HepG2 (cell line): Measurements from ENCODE around the gene FUOM. TPM values are rescaled to one million over a fixed set of nuclear protein-coding genes. Genes with fewer than 3 reads are reported as not detected.

Experiments used
- ATAC-seq: fragments of 200-7000 bp; cut with Tn5 transposase; 3 replicates; pipeline ENCODE4 v1.9.1; 2020; ENCODE audit warnings: mild to moderate bottlenecking, moderate library complexity
- BruUV-seq: library from RNA; stranded (reverse); fragments of 400-500 nt; replicated peaks from 2 replicates; lab custom pipeline; 2021; lab: Mats Ljungman, UMichigan
- CTCF ChIA-PET: fragments of 300-600 bp; formaldehyde crosslinking; extraction: SDS; loops from one replicate; lab custom pipeline; 2021; ENCODE audit warnings: low total read pairs, inconsistent platforms, low intra/inter-chr PET ratio; lab: Yijun Ruan, JAX
- POLR2A ChIA-PET: fragments of 350-600 bp; sonication (Branson Sonifier 250); formaldehyde crosslinking; loops from one replicate; lab custom pipeline; 2020; ENCODE audit warnings: antibody characterized with exemption, inconsistent platforms; lab: Yijun Ruan, JAX
- DNase-seq: peaks from one replicate; pipeline ENCODE4 v3.0.0-alpha.2; 2015; ENCODE audit warnings: low spot score
- FAIRE-seq: peaks from 3 replicates; lab custom pipeline; 2011; peaks lifted over from hg19 to GRCh38; lab: Jason Lieb, UNC
- H2AFZ ChIP-seq: one replicate; pipeline ENCODE4 v1.6.1; 2011; ENCODE audit warnings: low read length, inconsistent platforms
- H3K27ac ChIP-seq: fragments of 300-600 bp; 3 replicates; pipeline ENCODE4 v1.8.0; 2011; ENCODE audit warnings: mixed run types, mild to moderate bottlenecking, mixed read lengths, low read length, inconsistent platforms; ENCODE audit not compliant: insufficient read depth; ENCODE audit errors: extremely low read length
- H3K27me3 ChIP-seq, 2 experiments: fragments of 200-600 bp in 1 of 2; 2 replicates in 1 of 2; 3 replicates in 1 of 2; pipeline versions ENCODE4 v1.6.0 to v1.8.0; 2011; ENCODE audit warnings: low read length in 2 of 2, mild to moderate bottlenecking in 2 of 2, moderate library complexity in 2 of 2, inconsistent platforms in 1 of 2; ENCODE audit not compliant: insufficient read depth in 2 of 2, control insufficient read depth in 1 of 2
- H3K36me3 ChIP-seq, 2 experiments: fragments of 200-600 bp in 1 of 2; replicated peaks in 1 of 2; 2 replicates in 1 of 2; 3 replicates in 1 of 2; pipeline versions ENCODE4 v1.5.1 to v1.8.0; 2011; ENCODE audit warnings: low read length in 2 of 2, inconsistent platforms in 1 of 2; ENCODE audit not compliant: insufficient read depth in 2 of 2, control insufficient read depth in 1 of 2
- H3K4me1 ChIP-seq: 2 replicates; pipeline ENCODE4 v1.5.1; 2012; ENCODE audit warnings: low read length, inconsistent platforms; ENCODE audit not compliant: insufficient read depth
- H3K4me2 ChIP-seq: 2 replicates; pipeline ENCODE4 v1.6.0; 2011; ENCODE audit warnings: low read depth, low read length, inconsistent platforms
- H3K4me3 ChIP-seq, 3 experiments: fragments of 200-600 bp in 1 of 3; sonication (generic), shearing (Covaris generic) in 1 of 3; replicated peaks in 1 of 3; 2 replicates each; pipeline ENCODE4 v1.5.1; 2011 to 2016; ENCODE audit warnings: low read length in 3 of 3, inconsistent platforms in 2 of 3, low read depth in 2 of 3, mild to moderate bottlenecking in 2 of 3, control low read depth in 1 of 3, mixed read lengths in 1 of 3; ENCODE audit not compliant: insufficient read depth in 1 of 3
- H3K79me2 ChIP-seq: one replicate; pipeline ENCODE4 v1.6.1; 2011; ENCODE audit warnings: low read length, inconsistent platforms; ENCODE audit not compliant: insufficient read depth
- H3K9ac ChIP-seq: 2 replicates; pipeline ENCODE4 v1.6.0; 2011; ENCODE audit warnings: mild to moderate bottlenecking, low read depth, low read length, inconsistent platforms; ENCODE audit not compliant: insufficient read depth
- H3K9me3 ChIP-seq: 2 replicates; pipeline ENCODE4 v1.5.1; 2012; ENCODE audit warnings: mild to moderate bottlenecking, low read length
- H4K20me1 ChIP-seq: 2 replicates; pipeline ENCODE4 v1.6.0; 2011; ENCODE audit warnings: inconsistent platforms, mild to moderate bottlenecking, low read length, moderate library complexity; ENCODE audit not compliant: insufficient read depth
- FOXA1 ChIP-seq, 2 experiments: fragments of 450-650 bp in 1 of 2; sonication (generic) in 1 of 2; formaldehyde crosslinking in 1 of 2; IDR thresholded peaks; 2 replicates each; pipeline versions ENCODE4 v1.4.0 to v1.6.1; 2016 to 2020; ENCODE audit warnings: missing genetic modification reagents in 1 of 2
- HOXA7 ChIP-seq: sonication (generic); formaldehyde crosslinking; IDR thresholded peaks from 2 replicates; pipeline ENCODE4 v1.8.1; 2022; ENCODE audit warnings: mild to moderate bottlenecking, missing genetic modification reagents, moderate library complexity
- JUN ChIP-seq: sonication (generic); formaldehyde crosslinking; IDR thresholded peaks from 2 replicates; pipeline ENCODE4 v1.4.0; 2020; ENCODE audit warnings: mild to moderate bottlenecking, missing genetic modification reagents
- MED1 ChIP-seq: sonication (generic); formaldehyde crosslinking; IDR thresholded peaks from 2 replicates; pipeline ENCODE4 v1.4.0; 2020; ENCODE audit warnings: missing genetic modification reagents
- NR2C2 ChIP-seq: sonication (generic); formaldehyde crosslinking; IDR thresholded peaks from 2 replicates; pipeline ENCODE4 v1.4.0; 2020; ENCODE audit warnings: missing genetic modification reagents, mild to moderate bottlenecking, moderate library complexity, borderline replicate concordance
- TOPORS ChIP-seq: sonication (generic); formaldehyde crosslinking; IDR thresholded peaks from 2 replicates; pipeline ENCODE4 v1.8.0; 2023; ENCODE audit warnings: mild to moderate bottlenecking, missing genetic modification reagents
- ZNF260 ChIP-seq: sonication (generic); formaldehyde crosslinking; IDR thresholded peaks from 2 replicates; pipeline ENCODE4 v1.4.0; 2020; ENCODE audit warnings: missing genetic modification reagents, low read depth, mild to moderate bottlenecking, borderline replicate concordance
- ZNF34 ChIP-seq: sonication (generic); formaldehyde crosslinking; IDR thresholded peaks from 2 replicates; pipeline ENCODE4 v1.4.0; 2020; ENCODE audit warnings: mild to moderate bottlenecking, missing genetic modification reagents, borderline replicate concordance
- ZNF343 ChIP-seq: sonication (generic); formaldehyde crosslinking; IDR thresholded peaks from 2 replicates; pipeline ENCODE4 v1.4.0; 2020; ENCODE audit warnings: mild to moderate bottlenecking, missing genetic modification reagents
- ZNF430 ChIP-seq: sonication (generic); formaldehyde crosslinking; IDR thresholded peaks from 2 replicates; pipeline ENCODE4 v1.9.0; 2021; ENCODE audit warnings: mild to moderate bottlenecking, missing genetic modification reagents
- ZNF44 ChIP-seq: sonication (generic); formaldehyde crosslinking; IDR thresholded peaks from 2 replicates; pipeline ENCODE4 v1.5.1; 2020; ENCODE audit warnings: mild to moderate bottlenecking, missing genetic modification reagents
- ZNF572 ChIP-seq: sonication (generic); formaldehyde crosslinking; IDR thresholded peaks from 2 replicates; pipeline ENCODE4 v1.5.1; 2020; ENCODE audit warnings: mild to moderate bottlenecking, missing genetic modification reagents
- ZNF780A ChIP-seq: sonication (generic); formaldehyde crosslinking; IDR thresholded peaks from 2 replicates; pipeline ENCODE4 v1.8.0; 2022; ENCODE audit warnings: mild to moderate bottlenecking, missing genetic modification reagents, moderate library complexity
- WGBS: methylation state at CpG from one replicate; pipeline ENCODE4 v1.1.6; 2017; ENCODE audit warnings: low lambda C conversion rate; 5-methylcytosine and 5-hydroxymethylcytosine counted together
- in situ Hi-C: cut with HindIII; loops from 2 replicates; pipeline ENCODE4 v1.10.0; 2017; ENCODE audit warnings: low pct_unique_long_range_greater_than_20kb; ENCODE audit not compliant: extremely low pct_ligation_motif_present
- intact Hi-C: fragments of 100-400 bp; cut with micrococcal nuclease; formaldehyde crosslinking; loops from one replicate; pipeline ENCODE4 v1.10.0; 2022; ENCODE audit not compliant: unreplicated experiment
- polyA plus RNA-seq, 8 experiments: library from polyadenylated mRNA; depleted of rRNA in 3 of 8; stranded (reverse) in 7 of 8; unstranded in 1 of 8; fragments of >200 nt; fragmentation: Illumina TruSeq in 4 of 8; extraction: Trizol in 4 of 8; gene quantifications; 2 replicates each; pipeline versions ENCODE4 v1.2.1 to v1.2.3, GENCODE V29; 2011 to 2016; ENCODE audit warnings: low read depth in 4 of 8, missing spikeins in 1 of 8, mixed read lengths in 1 of 8; ENCODE audit not compliant: insufficient read depth in 1 of 8
- total RNA-seq, 5 experiments: library from RNA; depleted of rRNA; stranded (reverse); fragments of >200 nt; fragmentation: Illumina TruSeq; extraction: Trizol; gene quantifications; 2 replicates each; pipeline ENCODE4 v1.2.3, GENCODE V29; 2016; ENCODE audit warnings: low read depth in 1 of 5
- TF ChIP-seq, protein P1 (sequence below): sonication (generic); formaldehyde crosslinking; IDR thresholded peaks from 2 replicates; pipeline ENCODE4 v1.8.0; 2022; ENCODE audit warnings: missing genetic modification reagents, mild to moderate bottlenecking, moderate library complexity, borderline replicate concordance
- TF ChIP-seq, protein P2 (sequence below): fragments of 450-650 bp; IDR thresholded peaks from 2 replicates; pipeline ENCODE4 v1.6.1; 2016
- TF ChIP-seq, protein P3 (sequence below): sonication (generic); formaldehyde crosslinking; IDR thresholded peaks from 2 replicates; pipeline ENCODE4 v1.5.0; 2020; ENCODE audit warnings: mild to moderate bottlenecking, missing genetic modification reagents

Gene FUOM
- total and polyA plus RNA-seq, 2 of the 13 experiments (the other 11 are each of a cell fraction or from before 2014, with no cell fraction given) = 27.5 to 60.4 TPM

DNA sequence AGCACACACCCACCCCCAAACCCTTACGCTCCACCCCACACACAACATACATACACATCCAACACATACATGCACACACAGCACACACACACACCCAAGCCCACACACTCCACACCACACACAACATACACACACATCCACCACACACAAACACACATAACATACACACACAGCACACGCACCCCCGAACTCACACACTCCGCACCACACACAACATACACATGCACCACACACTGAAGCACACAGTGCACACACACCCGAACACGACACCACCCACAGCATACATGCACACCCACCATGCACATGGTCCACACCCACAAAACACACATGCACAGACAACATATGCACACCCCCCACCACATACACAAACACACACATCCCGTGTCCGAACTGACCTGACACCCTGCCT, 8.7 kb downstream of the FUOM start (continued):
- TF ChIP-seq, protein P1, sequence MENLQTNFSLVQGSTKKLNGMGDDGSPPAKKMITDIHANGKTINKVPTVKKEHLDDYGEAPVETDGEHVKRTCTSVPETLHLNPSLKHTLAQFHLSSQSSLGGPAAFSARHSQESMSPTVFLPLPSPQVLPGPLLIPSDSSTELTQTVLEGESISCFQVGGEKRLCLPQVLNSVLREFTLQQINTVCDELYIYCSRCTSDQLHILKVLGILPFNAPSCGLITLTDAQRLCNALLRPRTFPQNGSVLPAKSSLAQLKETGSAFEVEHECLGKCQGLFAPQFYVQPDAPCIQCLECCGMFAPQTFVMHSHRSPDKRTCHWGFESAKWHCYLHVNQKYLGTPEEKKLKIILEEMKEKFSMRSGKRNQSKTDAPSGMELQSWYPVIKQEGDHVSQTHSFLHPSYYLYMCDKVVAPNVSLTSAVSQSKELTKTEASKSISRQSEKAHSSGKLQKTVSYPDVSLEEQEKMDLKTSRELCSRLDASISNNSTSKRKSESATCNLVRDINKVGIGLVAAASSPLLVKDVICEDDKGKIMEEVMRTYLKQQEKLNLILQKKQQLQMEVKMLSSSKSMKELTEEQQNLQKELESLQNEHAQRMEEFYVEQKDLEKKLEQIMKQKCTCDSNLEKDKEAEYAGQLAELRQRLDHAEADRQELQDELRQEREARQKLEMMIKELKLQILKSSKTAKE (CRISPR knock-in tag) = 0 out of 2 replicates have a peak, but pooled peaks have one; percentile 25
- no peak for TF ChIP-seq ZNF34 (CRISPR knock-in tag)
- no peak for TF ChIP-seq ZNF430
- no peak for TF ChIP-seq MED1 (CRISPR knock-in tag)
- 0 out of 2 replicates have a peak, but pooled peaks have one; percentile 36 for TF ChIP-seq ZNF572
- TF ChIP-seq, protein P2, sequence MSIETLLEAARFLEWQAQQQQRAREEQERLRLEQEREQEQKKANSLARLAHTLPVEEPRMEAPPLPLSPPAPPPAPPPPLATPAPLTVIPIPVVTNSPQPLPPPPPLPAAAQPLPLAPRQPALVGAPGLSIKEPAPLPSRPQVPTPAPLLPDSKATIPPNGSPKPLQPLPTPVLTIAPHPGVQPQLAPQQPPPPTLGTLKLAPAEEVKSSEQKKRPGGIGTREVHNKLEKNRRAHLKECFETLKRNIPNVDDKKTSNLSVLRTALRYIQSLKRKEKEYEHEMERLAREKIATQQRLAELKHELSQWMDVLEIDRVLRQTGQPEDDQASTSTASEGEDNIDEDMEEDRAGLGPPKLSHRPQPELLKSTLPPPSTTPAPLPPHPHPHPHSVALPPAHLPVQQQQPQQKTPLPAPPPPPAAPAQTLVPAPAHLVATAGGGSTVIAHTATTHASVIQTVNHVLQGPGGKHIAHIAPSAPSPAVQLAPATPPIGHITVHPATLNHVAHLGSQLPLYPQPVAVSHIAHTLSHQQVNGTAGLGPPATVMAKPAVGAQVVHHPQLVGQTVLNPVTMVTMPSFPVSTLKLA = peak; percentile 60

DNA sequence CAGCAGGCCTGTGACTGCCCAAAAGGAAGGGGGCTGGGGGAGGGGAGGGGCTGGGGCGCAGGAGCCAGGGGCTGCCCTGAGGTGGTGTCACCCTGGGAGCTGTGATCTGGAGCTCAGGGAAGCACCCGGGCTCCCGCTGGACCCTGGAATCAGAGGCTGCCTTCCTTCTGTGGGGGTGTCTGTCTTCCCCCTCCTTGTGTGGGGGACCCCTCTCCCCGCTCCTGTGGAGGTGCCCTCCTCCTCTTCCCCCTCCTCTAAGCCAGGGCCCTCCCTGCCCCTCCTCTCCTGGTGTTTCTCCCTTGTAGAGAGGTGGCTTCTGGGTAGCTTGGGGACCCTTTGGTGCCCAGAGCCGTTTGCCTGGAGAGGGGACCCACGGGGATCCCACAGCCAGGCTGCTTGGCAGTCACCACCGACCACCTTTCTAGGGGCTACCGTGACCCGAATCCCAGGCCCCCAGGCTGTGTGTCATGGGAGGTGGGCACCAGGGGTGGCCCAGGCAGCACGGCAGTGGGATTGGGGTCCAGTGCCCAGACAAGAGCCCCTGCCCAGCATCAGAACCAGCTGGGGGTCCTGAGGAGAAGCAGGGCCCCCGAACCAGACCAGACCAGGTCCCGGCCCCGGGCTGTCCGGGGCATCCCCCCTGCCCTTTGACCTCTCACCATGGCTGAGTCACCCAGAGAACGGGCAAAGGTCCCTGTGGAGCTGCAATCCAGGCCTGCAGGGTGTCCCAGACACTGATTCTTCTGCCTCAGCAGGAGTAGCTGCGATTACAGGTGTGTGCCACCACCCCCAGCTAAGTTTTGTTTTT, 9.9 kb downstream of the FUOM start:
- Histone ChIP-seq H3K27ac (peak overlapping the region; percentile 80), H3K4me3 (peak overlapping the region; percentile 51 to 74 (median 59)), H3K9me3 (no peaks in the 10 kb centered on the region), H4K20me1 (0 out of 2 replicates have a peak, but pooled peaks cover 2% of the 10 kb centered on the region), H3K27me3 (no peaks in the 10 kb centered on the region), H2AFZ (no peak overlapping the region), H3K36me3 (no peaks in the 10 kb centered on the region), H3K9ac (peak overlapping the region; percentile 70), H3K4me1 (peaks cover 65% of the 10 kb centered on the region), H3K4me2 (peak overlapping the region; percentile 96), H3K79me2 (no peaks in the 10 kb centered on the region)
- DNase-seq (peak; percentile 75), FAIRE-seq (peak; percentile 89), ATAC-seq (peak; percentile 66)
- in situ Hi-C loops = no loop called here
- WGBS = 14% methylated on average over 2 of the region's 16 CpGs
- intact Hi-C loops = no loop called here
- CTCF ChIA-PET = no interaction called here
- BruUV-seq = no TSS peak
- POLR2A ChIA-PET = interaction anchor here (0.7 to 3.0 kb wide), 13 partner anchors 10 to 46 kb away, joined by 3 to 124 read pairs (median 7); partner anchors contain the start of genes CALY, ECHS1, FUOM and MTG1
- TF ChIP-seq, protein P3, sequence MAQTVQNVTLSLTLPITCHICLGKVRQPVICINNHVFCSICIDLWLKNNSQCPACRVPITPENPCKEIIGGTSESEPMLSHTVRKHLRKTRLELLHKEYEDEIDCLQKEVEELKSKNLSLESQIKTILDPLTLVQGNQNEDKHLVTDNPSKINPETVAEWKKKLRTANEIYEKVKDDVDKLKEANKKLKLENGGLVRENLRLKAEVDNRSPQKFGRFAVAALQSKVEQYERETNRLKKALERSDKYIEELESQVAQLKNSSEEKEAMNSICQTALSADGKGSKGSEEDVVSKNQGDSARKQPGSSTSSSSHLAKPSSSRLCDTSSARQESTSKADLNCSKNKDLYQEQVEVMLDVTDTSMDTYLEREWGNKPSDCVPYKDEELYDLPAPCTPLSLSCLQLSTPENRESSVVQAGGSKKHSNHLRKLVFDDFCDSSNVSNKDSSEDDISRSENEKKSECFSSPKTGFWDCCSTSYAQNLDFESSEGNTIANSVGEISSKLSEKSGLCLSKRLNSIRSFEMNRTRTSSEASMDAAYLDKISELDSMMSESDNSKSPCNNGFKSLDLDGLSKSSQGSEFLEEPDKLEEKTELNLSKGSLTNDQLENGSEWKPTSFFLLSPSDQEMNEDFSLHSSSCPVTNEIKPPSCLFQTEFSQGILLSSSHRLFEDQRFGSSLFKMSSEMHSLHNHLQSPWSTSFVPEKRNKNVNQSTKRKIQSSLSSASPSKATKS (CRISPR knock-in tag) = no peak
- TF ChIP-seq HOXA7 (CRISPR knock-in tag) = no peak
- no peak for TF ChIP-seq FOXA1 (IDR thresholded peaks at IDR 0.05)
- TF ChIP-seq FOXA1 (CRISPR knock-in tag; IDR thresholded peaks at IDR 0.05) = no peak
- TF ChIP-seq TOPORS (CRISPR knock-in tag) = no peak; the same call in 1 of the 2 replicates
- TF ChIP-seq NR2C2 (CRISPR knock-in tag) = peak; percentile 95
- no peak for TF ChIP-seq ZNF343 (CRISPR knock-in tag)
- TF ChIP-seq ZNF44 (CRISPR knock-in tag) = no peak
- TF ChIP-seq ZNF260 (CRISPR knock-in tag) = no peak
- TF ChIP-seq ZNF780A (CRISPR knock-in tag) = no peak
- TF ChIP-seq JUN (CRISPR knock-in tag) = peak; percentile 67; the same call in 1 of the 2 replicates
